ENCODE results near the gene CFAP161.

Gene CFAP161

GRCh38 chr15:81185631-81186295 is 51.7 kb downstream of the CFAP161 start:
- DNase-seq, result no peak

DNA sequence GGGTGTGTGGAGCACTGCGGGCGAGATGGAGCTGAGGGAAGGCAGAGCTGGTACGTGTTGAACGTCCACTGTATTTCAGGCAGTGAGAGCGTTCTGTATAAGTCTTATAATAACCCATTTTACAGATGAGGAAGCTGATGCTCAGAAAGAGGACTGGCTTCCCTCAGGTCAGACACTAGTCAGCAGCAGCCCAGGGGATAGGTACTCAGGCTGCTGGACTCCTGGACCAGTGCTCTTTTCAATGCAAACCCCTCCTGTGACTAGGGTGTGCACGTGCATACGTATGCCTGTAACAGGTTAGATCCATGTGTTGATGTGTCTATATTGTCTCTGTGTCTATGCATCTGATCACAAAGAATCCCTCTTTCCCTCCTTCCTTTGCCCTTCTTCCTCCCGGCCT is 54.3 kb downstream of the CFAP161 start:
- DNase-seq, result no peak

- no peak for DNase-seq
These were observed 55.7 kb downstream of the CFAP161 start for GRCh38 chr15:81189583-81190283.

DNA sequence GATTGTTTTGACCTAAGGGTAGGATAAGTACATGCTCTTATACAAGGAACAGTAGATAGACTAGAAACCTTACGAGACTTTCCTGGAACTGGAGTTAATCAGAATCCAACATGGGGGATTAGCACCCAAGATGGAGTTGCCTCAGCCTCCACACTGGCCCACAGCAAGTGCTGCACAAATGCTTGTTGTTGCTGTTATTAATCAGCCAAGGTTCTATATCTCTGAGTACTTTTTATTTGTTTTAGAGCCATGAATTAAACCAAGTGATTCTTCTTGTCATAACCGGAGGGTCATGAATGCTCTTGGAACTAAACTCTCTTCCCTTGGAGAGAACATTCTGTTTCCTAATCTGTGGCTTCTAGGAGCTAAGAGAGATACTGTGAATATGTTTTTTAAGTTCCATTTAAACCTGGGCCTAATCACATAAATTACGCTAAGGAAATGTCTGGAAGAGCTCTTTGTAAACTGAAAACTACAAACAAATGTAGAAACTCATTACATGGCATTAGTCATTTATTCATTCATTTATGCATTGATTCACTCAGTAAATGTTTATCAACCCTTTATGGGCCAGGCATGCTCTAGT is 56.9 kb downstream of the CFAP161 start:
- no peak for DNase-seq

GRCh38 chr15:81191701-81192100 is 57.6 kb downstream of the CFAP161 start:
- no peak for DNase-seq

DNA sequence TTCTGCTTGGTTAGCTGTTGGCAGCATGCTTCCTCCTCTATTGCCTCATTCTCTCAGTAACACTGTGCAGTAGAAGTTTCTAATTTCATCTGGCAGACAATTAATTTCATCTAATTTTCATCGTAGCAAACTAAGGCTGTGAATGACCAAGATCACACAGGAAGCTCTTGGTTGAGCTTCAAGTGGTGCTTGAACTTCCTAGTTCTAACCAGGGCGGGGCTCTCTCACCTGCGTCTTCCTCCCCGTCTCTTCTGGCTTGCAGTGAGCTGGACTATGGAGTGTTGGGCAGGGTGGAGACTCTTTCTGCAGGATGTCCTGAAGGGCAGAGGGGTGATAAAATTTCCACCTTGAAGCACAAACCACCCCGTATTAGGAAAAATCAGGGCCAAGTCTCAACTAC is 60.7 kb downstream of the CFAP161 start:
- no peak for DNase-seq

- DNase-seq, result no peak
These were observed 61.3 kb downstream of the CFAP161 start for GRCh38 chr15:81195339-81195864.

DNA sequence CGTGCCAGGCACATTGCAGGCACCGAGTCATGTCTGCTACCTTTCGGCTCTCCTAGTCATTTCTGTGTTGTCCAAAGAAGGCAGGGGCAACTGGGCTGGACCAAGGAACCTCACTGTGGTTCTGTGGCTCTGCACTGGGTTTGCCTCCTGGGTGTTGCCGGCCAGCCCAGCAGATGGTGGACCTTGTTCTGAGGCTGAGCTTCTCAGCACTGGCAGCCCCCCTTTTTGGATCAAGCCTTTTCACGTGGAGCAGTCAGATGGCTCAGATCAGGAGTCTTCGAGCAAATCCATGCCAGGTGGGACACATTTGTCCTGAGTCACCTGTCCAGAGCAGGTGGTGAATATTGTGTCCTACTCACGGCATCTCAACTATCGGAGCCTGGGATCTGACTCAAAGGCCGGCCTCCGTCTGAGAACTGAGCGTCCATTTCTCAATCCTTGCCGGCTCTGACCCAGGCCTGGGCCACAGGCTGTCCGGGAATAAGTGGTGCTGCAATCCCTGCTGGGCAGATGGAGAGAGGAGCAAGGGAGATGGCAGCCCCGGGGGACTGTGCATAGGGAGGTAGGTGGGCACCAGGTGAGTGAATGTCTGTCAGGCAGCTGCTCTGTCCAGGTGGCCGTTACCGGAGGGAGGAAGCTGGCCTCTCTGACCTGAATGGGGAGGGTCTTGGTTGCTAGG is 62.6 kb downstream of the CFAP161 start, which contains the start of gene IL16:
IL16 (plus strand) TSS at position 304 of the 679 bp plus-strand sequence. CDS start 28,521 bp downstream, outside the sequence.
- no peak for DNase-seq

- no peak for DNase-seq
These were observed 63.2 kb downstream of the CFAP161 start for GRCh38 chr15:81197255-81197630.

DNA sequence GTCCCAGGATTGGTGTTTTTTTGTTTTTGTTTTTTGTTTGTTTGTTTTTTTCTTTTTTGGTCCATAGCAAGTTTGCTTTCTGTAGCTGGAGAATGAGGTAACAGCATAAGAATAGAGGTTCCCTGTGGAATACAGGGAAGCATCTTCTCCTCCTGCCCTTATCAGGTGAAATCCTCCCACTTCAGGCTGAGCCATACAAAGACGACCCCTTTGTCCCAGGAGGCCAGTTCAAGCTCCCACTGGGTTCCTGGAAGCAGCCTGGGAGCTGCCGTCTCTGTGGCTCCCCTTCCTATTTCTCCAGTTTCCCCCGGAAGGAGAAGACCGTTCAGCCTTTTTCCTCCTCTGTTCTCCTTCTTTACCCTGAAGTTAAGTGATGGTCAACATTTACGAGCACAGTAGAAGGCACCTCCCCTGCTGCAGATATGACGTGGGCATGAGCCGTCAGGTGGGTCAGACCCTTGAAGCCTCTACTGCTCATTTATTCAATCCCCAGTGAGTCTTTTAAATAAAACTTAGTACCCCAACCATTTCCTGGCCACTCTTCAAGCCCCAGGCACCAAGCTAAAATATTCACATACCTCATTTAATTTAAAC is 63.7 kb downstream of the CFAP161 start:
- DNase-seq, result no peak
